Activated naive CD8-positive, alpha-beta T cell treated with anti-CD3 and anti-CD28 coated beads for 36 hours (primary cell): Measurements from ENCODE around the gene SLC2A4. TPM values are rescaled to one million over a fixed set of nuclear protein-coding genes. Genes with fewer than 3 reads are reported as not detected.

Experiments
- DNase-seq: peaks from one replicate; pipeline ENCODE4 v3.0.0; 2021
- H3K27ac Mint-ChIP-seq: one replicate; pipeline ENCODE4 v1.8.0; 2022; ENCODE audit warnings: mild to moderate bottlenecking, moderate library complexity, mixed read lengths
- H3K27me3 Mint-ChIP-seq: one replicate; pipeline ENCODE4 v1.8.0; 2022; ENCODE audit warnings: mild to moderate bottlenecking, mixed read lengths
- H3K36me3 Mint-ChIP-seq: one replicate; pipeline ENCODE4 v1.8.0; 2021; ENCODE audit warnings: mild to moderate bottlenecking, mixed read lengths
- H3K4me1 Mint-ChIP-seq: one replicate; pipeline ENCODE4 v1.8.0; 2021; ENCODE audit warnings: mixed read lengths
- H3K4me3 Mint-ChIP-seq: one replicate; pipeline ENCODE4 v1.8.0; 2022; ENCODE audit warnings: mild to moderate bottlenecking, moderate library complexity, mixed read lengths
- H3K9me3 Mint-ChIP-seq: one replicate; pipeline ENCODE4 v1.8.0; 2022; ENCODE audit warnings: mixed read lengths
- total RNA-seq, 2 experiments: library from RNA; stranded (reverse); gene quantifications; one replicate each; pipeline ENCODE4 v1.2.3, GENCODE V29; 2021

Gene SLC2A4
- total RNA-seq, 2 experiments from 2014 or later: 0.54 to 0.56 TPM

- Mint-ChIP-seq H3K4me3 (peak overlapping the region; percentile 69), H3K4me1 (peaks cover 13% of the 10 kb centered on the region), H3K27ac (no peak overlapping the region)
Measured at GRCh38 chr17:7295230-7296180, 14.0 kb downstream of the SLC2A4 start.

GRCh38 chr17:7296189-7296861 lies 14.8 kb downstream of the SLC2A4 start:
- Mint-ChIP-seq H3K36me3 (no peaks in the 10 kb centered on the region), H3K27ac (no peak overlapping the region), H3K4me3 (peak overlapping the region; percentile 29), H3K4me1 (peaks cover 13% of the 10 kb centered on the region), H3K9me3 (no peaks in the 10 kb centered on the region), H3K27me3 (peaks cover 43% of the 10 kb centered on the region)
- DNase-seq: peak; percentile 76

More at GRCh38 chr17:7295230-7296180, 14.0 kb downstream of the SLC2A4 start:
- Mint-ChIP-seq H3K36me3 (no peaks in the 10 kb centered on the region), H3K27me3 (peaks cover 44% of the 10 kb centered on the region), H3K9me3 (no peaks in the 10 kb centered on the region)
- DNase-seq: no peak

GRCh38 chr17:7304179-7304578 lies 22.7 kb downstream of the SLC2A4 start:
- no peak for DNase-seq
- H3K27ac Mint-ChIP-seq: no peak overlapping the region
- peaks cover 15% of the 10 kb centered on the region for H3K36me3 Mint-ChIP-seq
- peaks cover 10% of the 10 kb centered on the region for H3K4me1 Mint-ChIP-seq
- no peaks in the 10 kb centered on the region for H3K9me3 Mint-ChIP-seq
- H3K27me3 Mint-ChIP-seq: peaks cover 11% of the 10 kb centered on the region
- H3K4me3 Mint-ChIP-seq: no peak overlapping the region

GRCh38 chr17:7306911-7307685 lies 25.6 kb downstream of the SLC2A4 start, which contains the start of gene EIF5A:
Gene EIF5A, plus strand, starts transcription at chr17:7307628. Its CDS starts 2,008 bp downstream, at chr17:7309636.
- Mint-ChIP-seq H3K27ac (peak within 1 kb of the TSS; percentile 99), H3K36me3 (peaks cover 43% of the 10 kb centered on the region), H3K4me1 (peaks cover 36% of the 10 kb centered on the region), H3K27me3 (peaks cover 11% of the 10 kb centered on the region), H3K4me3 (peak within 1 kb of the TSS; percentile 91), H3K9me3 (no peaks in the 10 kb centered on the region)
- peak; percentile 99 for DNase-seq

- Mint-ChIP-seq H3K9me3 (no peaks in the 10 kb centered on the region), H3K36me3 (peaks cover 51% of the 10 kb centered on the region), H3K4me1 (peaks cover 43% of the 10 kb centered on the region), H3K27me3 (peaks cover 11% of the 10 kb centered on the region), H3K27ac (peak overlapping the region; percentile 99), H3K4me3 (peak overlapping the region; percentile 91)
- peak; percentile 60 for DNase-seq
Measured at GRCh38 chr17:7307686-7308624, 26.4 kb downstream of the SLC2A4 start.

GRCh38 chr17:7308625-7309433 lies 27.3 kb downstream of the SLC2A4 start:
- Mint-ChIP-seq H3K4me1 (peaks cover 51% of the 10 kb centered on the region), H3K9me3 (no peaks in the 10 kb centered on the region), H3K4me3 (peak overlapping the region; percentile 88), H3K27me3 (peaks cover 11% of the 10 kb centered on the region), H3K36me3 (peaks cover 55% of the 10 kb centered on the region), H3K27ac (peak overlapping the region; percentile 98)
- DNase-seq: peak; percentile 82

GRCh38 chr17:7309628-7310027 lies 28.1 kb downstream of the SLC2A4 start:
- peak overlapping the region; percentile 98 for H3K27ac Mint-ChIP-seq
- peaks cover 11% of the 10 kb centered on the region for H3K27me3 Mint-ChIP-seq
- H3K4me3 Mint-ChIP-seq: peak overlapping the region; percentile 88
- peaks cover 55% of the 10 kb centered on the region for H3K4me1 Mint-ChIP-seq
- peaks cover 55% of the 10 kb centered on the region for H3K36me3 Mint-ChIP-seq
- no peaks in the 10 kb centered on the region for H3K9me3 Mint-ChIP-seq
- DNase-seq: no peak

- H3K36me3 Mint-ChIP-seq: peaks cover 59% of the 10 kb centered on the region
Measured at GRCh38 chr17:7311110-7311705, 29.7 kb downstream of the SLC2A4 start.

GRCh38 chr17:7312432-7313087 lies 31.0 kb downstream of the SLC2A4 start:
- Mint-ChIP-seq H3K9me3 (no peaks in the 10 kb centered on the region), H3K36me3 (peaks cover 59% of the 10 kb centered on the region), H3K4me1 (peaks cover 54% of the 10 kb centered on the region), H3K27ac (peak overlapping the region; percentile 75), H3K27me3 (peaks cover 5% of the 10 kb centered on the region), H3K4me3 (peak overlapping the region; percentile 90)
- no peak for DNase-seq

More at GRCh38 chr17:7311110-7311705, 29.7 kb downstream of the SLC2A4 start:
- Mint-ChIP-seq H3K9me3 (no peaks in the 10 kb centered on the region), H3K27me3 (peaks cover 11% of the 10 kb centered on the region), H3K4me3 (peak overlapping the region; percentile 88), H3K4me1 (peaks cover 57% of the 10 kb centered on the region), H3K27ac (peak overlapping the region; percentile 98)
- no peak for DNase-seq

GRCh38 chr17:7313088-7313889 lies 31.8 kb downstream of the SLC2A4 start:
- Mint-ChIP-seq H3K4me1 (peaks cover 54% of the 10 kb centered on the region), H3K36me3 (peaks cover 59% of the 10 kb centered on the region), H3K9me3 (no peaks in the 10 kb centered on the region), H3K27me3 (peaks cover 4% of the 10 kb centered on the region), H3K27ac (peak overlapping the region; percentile 75), H3K4me3 (peak overlapping the region; percentile 90)
- DNase-seq: no peak

GRCh38 chr17:7313890-7314718 lies 32.6 kb downstream of the SLC2A4 start:
- Mint-ChIP-seq H3K27ac (peak overlapping the region; percentile 75), H3K27me3 (no peaks in the 10 kb centered on the region), H3K36me3 (peaks cover 51% of the 10 kb centered on the region), H3K4me1 (peaks cover 50% of the 10 kb centered on the region), H3K4me3 (peak overlapping the region; percentile 90), H3K9me3 (no peaks in the 10 kb centered on the region)
- no peak for DNase-seq
